SK-N-SH treated with all-trans-retinoic acid at 6 μM for 48 hours (cell line): ENCODE data around the gene WASF2.

Experiments
- ATAC-seq: fragments of 200-7000 bp; cut with Tn5 transposase; 3 replicates; pipeline ENCODE4 v1.9.1; 2020; ENCODE audit warnings: mild to moderate bottlenecking, moderate library complexity
- ARNTL ChIP-seq: fragments of 450-650 bp; formaldehyde crosslinking; IDR thresholded peaks from 2 replicates; pipeline ENCODE4 v1.5.0; 2020; ENCODE audit warnings: low read depth, mild to moderate bottlenecking, moderate library complexity, borderline replicate concordance
- CSDC2 ChIP-seq: fragments of 250-450 bp; sonication (Bioruptor Pico); IDR thresholded peaks from 2 replicates; pipeline ENCODE4 v1.5.0; 2020; ENCODE audit warnings: mild to moderate bottlenecking, moderate library complexity
- ESRRG ChIP-seq: fragments of 250-450 bp; sonication (Bioruptor Pico); IDR thresholded peaks from 2 replicates; pipeline ENCODE4 v1.6.1; 2021; ENCODE audit warnings: mild to moderate bottlenecking
- ISL1 ChIP-seq: fragments of 250-450 bp; sonication (Bioruptor Pico); IDR thresholded peaks from 2 replicates; pipeline ENCODE4 v2.1.2; 2022; ENCODE audit warnings: mild to moderate bottlenecking, moderate library complexity
- OSR1 ChIP-seq: fragments of 250-450 bp; sonication (Bioruptor Pico); IDR thresholded peaks from 2 replicates; pipeline ENCODE4 v1.8.0; 2022; ENCODE audit warnings: moderate library complexity, mild to moderate bottlenecking, inconsistent platforms
- PATZ1 ChIP-seq: fragments of 250-450 bp; sonication (Bioruptor Pico); IDR thresholded peaks from 2 replicates; pipeline ENCODE4 v1.8.0; 2020; ENCODE audit warnings: mild to moderate bottlenecking, moderate library complexity, borderline replicate concordance
- POU6F1 ChIP-seq: fragments of 250-450 bp; sonication (Bioruptor Pico); IDR thresholded peaks from 2 replicates; pipeline ENCODE4 v1.8.0; 2021; ENCODE audit warnings: low read depth, mild to moderate bottlenecking, moderate library complexity, borderline replicate concordance
- PPARA ChIP-seq: fragments of 250-450 bp; sonication (Bioruptor Pico); IDR thresholded peaks from 2 replicates; pipeline ENCODE4 v1.5.0; 2020; ENCODE audit warnings: mild to moderate bottlenecking, borderline replicate concordance
- RARB ChIP-seq: fragments of 250-450 bp; sonication (Bioruptor Pico); IDR thresholded peaks from 2 replicates; pipeline ENCODE4 v1.8.0; 2021; ENCODE audit warnings: mild to moderate bottlenecking, moderate library complexity
- SNAI2 ChIP-seq: fragments of 250-450 bp; sonication (Bioruptor Pico); IDR thresholded peaks from 2 replicates; pipeline ENCODE4 v1.5.0; 2020; ENCODE audit warnings: mild to moderate bottlenecking, moderate library complexity
- TCF4 ChIP-seq: fragments of 250-450 bp; sonication (Bioruptor Pico); IDR thresholded peaks from 2 replicates; pipeline ENCODE4 v1.8.0; 2021; ENCODE audit warnings: mild to moderate bottlenecking, moderate library complexity, borderline replicate concordance
- TOX ChIP-seq: fragments of 250-450 bp; sonication (Bioruptor Pico); IDR thresholded peaks from 2 replicates; pipeline ENCODE4 v1.8.0; 2021; ENCODE audit warnings: mild to moderate bottlenecking, moderate library complexity, borderline replicate concordance
- ZFP3 ChIP-seq: fragments of 250-450 bp; sonication (Bioruptor Pico); IDR thresholded peaks from 2 replicates; pipeline ENCODE4 v1.5.0; 2020; ENCODE audit warnings: mild to moderate bottlenecking, moderate library complexity
- ZNF565 ChIP-seq: fragments of 450-650 bp; formaldehyde crosslinking; conservative IDR thresholded peaks from 2 replicates; pipeline ENCODE4 v1.5.0; 2020; ENCODE audit warnings: low read depth, mild to moderate bottlenecking, moderate library complexity
- ZNF70 ChIP-seq: fragments of 450-650 bp; formaldehyde crosslinking; IDR thresholded peaks from 2 replicates; pipeline ENCODE4 v1.5.0; 2020; ENCODE audit warnings: mild to moderate bottlenecking, moderate library complexity
- ZNF8 ChIP-seq: fragments of 450-650 bp; formaldehyde crosslinking; IDR thresholded peaks from 2 replicates; pipeline ENCODE4 v1.5.0; 2020; ENCODE audit warnings: mild to moderate bottlenecking, moderate library complexity
- TF ChIP-seq, protein P1 (sequence below): fragments of 250-450 bp; sonication (Bioruptor Pico); IDR thresholded peaks from 2 replicates; pipeline ENCODE4 v1.5.1; 2021; ENCODE audit warnings: mild to moderate bottlenecking, moderate library complexity
- TF ChIP-seq, protein P2 (sequence below): fragments of 250-450 bp; sonication (Bioruptor Pico); IDR thresholded peaks from 2 replicates; pipeline ENCODE4 v1.5.0; 2020; ENCODE audit warnings: mild to moderate bottlenecking, moderate library complexity

The WASF2 gene

DNA sequence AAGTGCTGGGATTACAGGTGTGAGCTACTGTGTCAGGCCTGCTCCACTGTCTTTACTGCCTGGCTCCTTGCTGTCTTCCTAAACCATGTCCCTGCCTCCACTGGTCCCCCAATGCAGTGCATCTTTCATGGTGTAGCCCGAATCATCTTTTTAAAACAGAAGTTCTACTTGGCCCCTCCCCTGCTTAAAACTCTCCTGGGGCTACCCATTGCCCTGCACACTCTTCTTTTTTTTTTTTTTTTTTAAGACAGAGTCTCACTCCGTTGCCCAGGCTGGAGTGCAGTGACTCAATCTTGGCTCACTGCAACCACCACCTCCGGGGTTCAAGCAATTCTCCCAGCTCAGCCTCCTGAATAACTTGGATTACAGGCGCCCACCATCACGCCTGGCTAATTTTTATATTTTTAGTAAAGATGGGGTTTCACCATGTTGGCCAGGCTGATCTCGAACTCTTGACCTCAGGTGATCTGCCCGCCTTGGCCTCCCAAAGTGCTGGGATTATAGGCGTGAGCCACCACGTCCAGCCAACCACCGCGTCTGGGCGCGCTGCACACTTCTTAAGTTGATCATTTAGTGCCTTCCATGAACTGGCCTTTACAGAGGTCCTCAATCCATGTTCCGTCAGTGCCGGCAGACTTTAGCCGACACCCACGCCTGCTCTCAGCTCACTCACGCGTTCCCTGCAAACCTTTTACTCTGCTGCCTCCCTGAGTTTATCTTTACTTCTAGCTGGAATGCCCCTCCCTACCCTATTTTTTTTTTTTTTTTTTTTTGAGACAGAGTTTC lies 117.8 kb downstream of the WASF2 start:
- no peak for ATAC-seq
- TF ChIP-seq PATZ1 (CRISPR knock-in tag) (no peak), SNAI2 (CRISPR knock-in tag) (no peak), CSDC2 (CRISPR knock-in tag) (no peak), TCF4 (CRISPR knock-in tag) (no peak), TOX (CRISPR knock-in tag) (no peak), OSR1 (CRISPR knock-in tag) (no peak), POU6F1 (CRISPR knock-in tag) (no peak), PPARA (CRISPR knock-in tag) (no peak), ISL1 (CRISPR knock-in tag) (no peak), ARNTL (CRISPR knock-in tag) (no peak), ESRRG (CRISPR knock-in tag) (no peak), ZNF8 (CRISPR knock-in tag) (no peak), ZFP3 (CRISPR knock-in tag) (no peak), ZNF70 (CRISPR knock-in tag) (no peak)
- TF ChIP-seq, protein P1, sequence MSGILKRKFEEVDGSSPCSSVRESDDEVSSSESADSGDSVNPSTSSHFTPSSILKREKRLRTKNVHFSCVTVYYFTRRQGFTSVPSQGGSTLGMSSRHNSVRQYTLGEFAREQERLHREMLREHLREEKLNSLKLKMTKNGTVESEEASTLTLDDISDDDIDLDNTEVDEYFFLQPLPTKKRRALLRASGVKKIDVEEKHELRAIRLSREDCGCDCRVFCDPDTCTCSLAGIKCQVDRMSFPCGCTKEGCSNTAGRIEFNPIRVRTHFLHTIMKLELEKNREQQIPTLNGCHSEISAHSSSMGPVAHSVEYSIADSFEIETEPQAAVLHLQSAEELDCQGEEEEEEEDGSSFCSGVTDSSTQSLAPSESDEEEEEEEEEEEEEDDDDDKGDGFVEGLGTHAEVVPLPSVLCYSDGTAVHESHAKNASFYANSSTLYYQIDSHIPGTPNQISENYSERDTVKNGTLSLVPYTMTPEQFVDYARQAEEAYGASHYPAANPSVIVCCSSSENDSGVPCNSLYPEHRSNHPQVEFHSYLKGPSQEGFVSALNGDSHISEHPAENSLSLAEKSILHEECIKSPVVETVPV, result no peak
- TF ChIP-seq, protein P2, sequence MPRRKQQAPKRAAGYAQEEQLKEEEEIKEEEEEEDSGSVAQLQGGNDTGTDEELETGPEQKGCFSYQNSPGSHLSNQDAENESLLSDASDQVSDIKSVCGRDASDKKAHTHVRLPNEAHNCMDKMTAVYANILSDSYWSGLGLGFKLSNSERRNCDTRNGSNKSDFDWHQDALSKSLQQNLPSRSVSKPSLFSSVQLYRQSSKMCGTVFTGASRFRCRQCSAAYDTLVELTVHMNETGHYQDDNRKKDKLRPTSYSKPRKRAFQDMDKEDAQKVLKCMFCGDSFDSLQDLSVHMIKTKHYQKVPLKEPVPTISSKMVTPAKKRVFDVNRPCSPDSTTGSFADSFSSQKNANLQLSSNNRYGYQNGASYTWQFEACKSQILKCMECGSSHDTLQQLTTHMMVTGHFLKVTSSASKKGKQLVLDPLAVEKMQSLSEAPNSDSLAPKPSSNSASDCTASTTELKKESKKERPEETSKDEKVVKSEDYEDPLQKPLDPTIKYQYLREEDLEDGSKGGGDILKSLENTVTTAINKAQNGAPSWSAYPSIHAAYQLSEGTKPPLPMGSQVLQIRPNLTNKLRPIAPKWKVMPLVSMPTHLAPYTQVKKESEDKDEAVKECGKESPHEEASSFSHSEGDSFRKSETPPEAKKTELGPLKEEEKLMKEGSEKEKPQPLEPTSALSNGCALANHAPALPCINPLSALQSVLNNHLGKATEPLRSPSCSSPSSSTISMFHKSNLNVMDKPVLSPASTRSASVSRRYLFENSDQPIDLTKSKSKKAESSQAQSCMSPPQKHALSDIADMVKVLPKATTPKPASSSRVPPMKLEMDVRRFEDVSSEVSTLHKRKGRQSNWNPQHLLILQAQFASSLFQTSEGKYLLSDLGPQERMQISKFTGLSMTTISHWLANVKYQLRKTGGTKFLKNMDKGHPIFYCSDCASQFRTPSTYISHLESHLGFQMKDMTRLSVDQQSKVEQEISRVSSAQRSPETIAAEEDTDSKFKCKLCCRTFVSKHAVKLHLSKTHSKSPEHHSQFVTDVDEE (CRISPR knock-in tag), result no peak

GRCh38 chr1:27368869-27369582 lies 120.9 kb downstream of the WASF2 start:
- TF ChIP-seq TCF4 (CRISPR knock-in tag) (no peak), PATZ1 (CRISPR knock-in tag) (no peak), TOX (CRISPR knock-in tag) (no peak), ISL1 (CRISPR knock-in tag) (no peak), CSDC2 (CRISPR knock-in tag) (no peak), ZNF565 (CRISPR knock-in tag) (no peak), ESRRG (CRISPR knock-in tag) (no peak), ZNF8 (CRISPR knock-in tag) (no peak), RARB (no peak), ARNTL (CRISPR knock-in tag) (no peak), ZNF70 (CRISPR knock-in tag) (no peak), OSR1 (CRISPR knock-in tag) (no peak)
- TF ChIP-seq, protein P2 (CRISPR knock-in tag), result no peak
- ATAC-seq, result no peak
